Mammary epithelial cell (primary cell): ENCODE data around the gene CFAP221.

ENCODE experiments used
- EZH2 ChIP-seq: IDR thresholded peaks from 2 replicates; pipeline ENCODE4 v1.6.1; 2012; ENCODE audit warnings: low read length, inconsistent platforms, borderline replicate concordance
- TF ChIP-seq, protein P1 (sequence below), 2 donors: IDR thresholded peaks in 1 of 2; conservative IDR thresholded peaks in 1 of 2; 2 replicates each; pipeline ENCODE4 v1.5.1; 2011 to 2012; ENCODE audit warnings: inconsistent platforms in 2 of 2, low read length in 2 of 2, mild to moderate bottlenecking in 2 of 2, control low read depth in 1 of 2, low read depth in 1 of 2; ENCODE audit not compliant: insufficient read depth in 1 of 2; ENCODE audit errors: extremely low read depth in 1 of 2

- TF ChIP-seq, protein P1, sequence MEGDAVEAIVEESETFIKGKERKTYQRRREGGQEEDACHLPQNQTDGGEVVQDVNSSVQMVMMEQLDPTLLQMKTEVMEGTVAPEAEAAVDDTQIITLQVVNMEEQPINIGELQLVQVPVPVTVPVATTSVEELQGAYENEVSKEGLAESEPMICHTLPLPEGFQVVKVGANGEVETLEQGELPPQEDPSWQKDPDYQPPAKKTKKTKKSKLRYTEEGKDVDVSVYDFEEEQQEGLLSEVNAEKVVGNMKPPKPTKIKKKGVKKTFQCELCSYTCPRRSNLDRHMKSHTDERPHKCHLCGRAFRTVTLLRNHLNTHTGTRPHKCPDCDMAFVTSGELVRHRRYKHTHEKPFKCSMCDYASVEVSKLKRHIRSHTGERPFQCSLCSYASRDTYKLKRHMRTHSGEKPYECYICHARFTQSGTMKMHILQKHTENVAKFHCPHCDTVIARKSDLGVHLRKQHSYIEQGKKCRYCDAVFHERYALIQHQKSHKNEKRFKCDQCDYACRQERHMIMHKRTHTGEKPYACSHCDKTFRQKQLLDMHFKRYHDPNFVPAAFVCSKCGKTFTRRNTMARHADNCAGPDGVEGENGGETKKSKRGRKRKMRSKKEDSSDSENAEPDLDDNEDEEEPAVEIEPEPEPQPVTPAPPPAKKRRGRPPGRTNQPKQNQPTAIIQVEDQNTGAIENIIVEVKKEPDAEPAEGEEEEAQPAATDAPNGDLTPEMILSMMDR (conservative IDR thresholded peaks at IDR 0.05 in 1 of 2, IDR thresholded peaks at IDR 0.05 in 1 of 2; ENCODE audit: extremely low read depth in 1 of 2, insufficient read depth in 1 of 2, low read depth in 1 of 2, low read length in 2 of 2): no peak
- TF ChIP-seq EZH2: no peak
These were observed 16.2 kb upstream of the CFAP221 start for GRCh38 chr2:119527999-119528398.
